ENCODE measurements around the gene HECTD4. TPM values are rescaled to one million over a fixed set of nuclear protein-coding genes. Genes with fewer than 3 reads are reported as not detected.

The HECTD4 gene
- total and polyA plus RNA-seq, 7 donors, result 2.1 to 22.8 (median 14.6) TPM

DNA sequence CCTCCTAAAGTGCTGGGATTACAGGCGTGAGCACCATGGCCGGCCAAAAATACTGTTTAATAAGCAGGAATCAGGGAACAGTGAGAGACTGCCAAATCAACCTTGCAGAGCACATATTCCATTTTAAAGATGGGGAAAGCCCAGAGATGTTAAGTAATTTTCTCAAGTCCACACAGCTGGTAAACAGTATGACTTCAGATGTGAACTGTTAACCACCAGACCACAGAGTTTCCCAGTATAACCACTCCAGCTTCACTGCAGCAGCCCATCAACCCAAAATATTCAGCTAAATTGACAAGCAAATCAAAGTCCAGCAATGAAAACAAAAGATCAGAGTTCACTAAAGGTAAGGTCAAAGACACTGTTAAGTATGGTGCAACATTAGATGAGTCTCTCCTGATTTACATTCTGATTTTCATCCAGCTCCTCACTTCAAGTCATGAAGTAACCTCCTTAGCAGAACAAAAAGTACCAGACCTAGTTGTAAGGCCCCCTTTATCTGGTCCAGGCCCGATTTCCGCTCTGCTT is 174.8 kb downstream of the HECTD4 start:
- no peak overlapping the region for H3K27ac ChIP-seq
- H3K4me1 ChIP-seq, result no peaks in the 10 kb centered on the region
- H3K27me3 ChIP-seq (ENCODE audit: insufficient read depth in 3 of 3, low read length in 2 of 3), result no peaks in the 10 kb centered on the region
- no peak overlapping the region for H3K4me3 ChIP-seq
- ATAC-seq (no peak), DNase-seq (no peak)
- TF ChIP-seq, protein P1, sequence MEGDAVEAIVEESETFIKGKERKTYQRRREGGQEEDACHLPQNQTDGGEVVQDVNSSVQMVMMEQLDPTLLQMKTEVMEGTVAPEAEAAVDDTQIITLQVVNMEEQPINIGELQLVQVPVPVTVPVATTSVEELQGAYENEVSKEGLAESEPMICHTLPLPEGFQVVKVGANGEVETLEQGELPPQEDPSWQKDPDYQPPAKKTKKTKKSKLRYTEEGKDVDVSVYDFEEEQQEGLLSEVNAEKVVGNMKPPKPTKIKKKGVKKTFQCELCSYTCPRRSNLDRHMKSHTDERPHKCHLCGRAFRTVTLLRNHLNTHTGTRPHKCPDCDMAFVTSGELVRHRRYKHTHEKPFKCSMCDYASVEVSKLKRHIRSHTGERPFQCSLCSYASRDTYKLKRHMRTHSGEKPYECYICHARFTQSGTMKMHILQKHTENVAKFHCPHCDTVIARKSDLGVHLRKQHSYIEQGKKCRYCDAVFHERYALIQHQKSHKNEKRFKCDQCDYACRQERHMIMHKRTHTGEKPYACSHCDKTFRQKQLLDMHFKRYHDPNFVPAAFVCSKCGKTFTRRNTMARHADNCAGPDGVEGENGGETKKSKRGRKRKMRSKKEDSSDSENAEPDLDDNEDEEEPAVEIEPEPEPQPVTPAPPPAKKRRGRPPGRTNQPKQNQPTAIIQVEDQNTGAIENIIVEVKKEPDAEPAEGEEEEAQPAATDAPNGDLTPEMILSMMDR (IDR thresholded peaks at IDR 0.05), result no peak
- intact Hi-C loops (cut with DNase I), result no loop called here
- 94 to 99% (median 94%) methylated on average over 4 of the region's 4 CpGs for WGBS, 3 donors
- H3K9me3 ChIP-seq, result no peaks in the 10 kb centered on the region
- peaks cover 2 to 100% of the 10 kb centered on the region in 2 donors for H3K36me3 ChIP-seq (ENCODE audit: insufficient read depth in 1 of 2, low read depth in 1 of 2)

DNA sequence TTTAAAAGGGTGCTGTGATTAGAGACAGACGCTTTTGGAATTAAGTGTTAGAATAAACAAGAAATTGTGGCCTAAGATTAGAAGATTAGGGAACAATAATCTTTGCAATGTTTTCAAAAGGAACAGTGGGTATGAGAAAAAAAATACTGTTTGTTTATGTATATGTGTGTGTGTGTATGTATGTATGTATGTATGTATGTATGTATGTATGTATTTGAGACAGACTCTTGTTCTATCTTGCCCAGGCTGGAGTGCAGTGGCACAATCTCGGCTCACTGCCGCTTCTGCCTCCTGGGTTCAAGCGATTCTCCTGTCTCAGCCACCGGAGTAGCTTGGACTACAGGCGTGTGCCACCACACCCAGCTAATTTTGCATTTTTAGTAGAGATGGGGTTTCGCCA is 175.3 kb downstream of the HECTD4 start:
- Histone ChIP-seq H3K27me3 (ENCODE audit: insufficient read depth in 3 of 3, low read length in 2 of 3) (no peaks in the 10 kb centered on the region), H3K4me1 (no peaks in the 10 kb centered on the region), H3K27ac (no peak overlapping the region), H3K4me3 (no peak overlapping the region), H3K36me3 (ENCODE audit: insufficient read depth in 1 of 2, low read depth in 1 of 2) (peaks cover 2 to 100% of the 10 kb centered on the region in 2 donors), H3K9me3 (no peaks in the 10 kb centered on the region)
- intact Hi-C loops (cut with DNase I), result no loop called here
- TF ChIP-seq, protein P1 (IDR thresholded peaks at IDR 0.05), result no peak
- DNase-seq (no peak), ATAC-seq (no peak)
- WGBS, 3 donors, result 93 to 96% (median 93%) methylated on average over 7 of the region's 7 CpGs

DNA sequence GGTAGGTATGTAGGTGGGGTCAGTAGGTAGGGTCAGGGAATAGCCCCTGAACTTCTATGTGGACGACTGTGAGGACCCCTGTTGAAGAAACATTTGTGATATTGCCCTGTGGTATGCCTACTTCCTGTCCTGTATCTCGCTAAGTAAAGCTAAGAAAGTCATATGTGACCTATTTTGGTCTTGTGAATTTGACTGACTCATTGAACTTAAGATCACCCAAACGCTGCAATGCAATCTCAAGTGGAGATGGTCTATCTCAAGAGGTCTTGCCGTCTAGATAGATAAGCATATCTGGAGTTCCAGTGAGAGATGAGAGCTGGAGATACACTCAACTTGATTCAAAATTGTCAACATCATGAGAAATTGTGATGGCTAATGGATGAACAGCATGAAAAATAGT is 183.1 kb downstream of the HECTD4 start:
- intact Hi-C loops (cut with DNase I), result no loop called here
- Histone ChIP-seq H3K27me3 (ENCODE audit: insufficient read depth in 3 of 3, low read length in 2 of 3) (no peaks in the 10 kb centered on the region), H3K9me3 (no peaks in the 10 kb centered on the region), H3K36me3 (ENCODE audit: insufficient read depth in 1 of 2, low read depth in 1 of 2) (peaks cover 2 to 100% of the 10 kb centered on the region in 2 donors), H3K4me1 (no peaks in the 10 kb centered on the region), H3K27ac (no peak overlapping the region), H3K4me3 (no peak overlapping the region)
- ATAC-seq (no peak), DNase-seq (no peak)
- TF ChIP-seq, protein P1 (IDR thresholded peaks at IDR 0.05), result no peak
- 79 to 84% (median 83%) methylated on average over 4 of the region's 4 CpGs for WGBS, 3 donors

DNA sequence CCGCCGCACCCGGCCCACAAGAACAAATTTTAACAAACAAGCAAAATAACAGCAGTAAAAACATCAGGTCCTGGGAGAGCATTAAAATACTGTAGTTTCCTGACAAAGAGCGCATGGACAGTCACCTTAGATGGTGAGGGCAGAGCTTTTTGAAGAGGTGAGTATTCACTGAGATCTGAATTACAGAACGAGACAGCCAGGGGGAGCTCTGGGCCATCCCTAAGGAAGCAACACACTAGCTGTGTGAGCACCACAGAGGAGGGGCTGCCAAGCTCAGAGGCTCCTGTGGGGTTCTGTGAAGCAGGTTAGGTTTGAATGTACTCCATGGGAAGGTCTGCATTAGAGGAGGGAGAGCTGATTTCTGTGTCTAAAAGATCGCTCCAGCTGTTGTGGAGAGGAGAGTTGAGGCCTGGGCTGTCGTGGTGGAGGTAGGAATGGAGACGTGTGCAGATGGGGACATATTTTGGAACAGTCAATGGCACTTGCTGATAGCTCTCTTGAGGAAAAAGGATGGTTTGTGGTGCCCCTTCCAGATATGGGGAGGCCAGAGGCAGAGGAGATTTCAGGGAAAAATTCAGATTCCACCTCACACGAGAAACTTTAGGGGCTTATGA is 184.0 kb downstream of the HECTD4 start:
- intact Hi-C loops (cut with DNase I), result loop anchor here in 1 of 2 donors (1.0 kb wide), 1 partner anchor 189 kb away; no protein-coding TSS in a partner anchor
- Histone ChIP-seq H3K27ac (no peak overlapping the region), H3K27me3 (ENCODE audit: insufficient read depth in 3 of 3, low read length in 2 of 3) (no peaks in the 10 kb centered on the region), H3K4me3 (no peak overlapping the region), H3K36me3 (ENCODE audit: insufficient read depth in 1 of 2, low read depth in 1 of 2) (peaks cover 2 to 100% of the 10 kb centered on the region in 2 donors), H3K4me1 (no peaks in the 10 kb centered on the region), H3K9me3 (no peaks in the 10 kb centered on the region)
- WGBS, 3 donors, result 79 to 88% (median 85%) methylated on average over 9 of the region's 9 CpGs
- DNase-seq (no peak), ATAC-seq (peak; percentile 57 to 78 (median 70))
- TF ChIP-seq, protein P1 (IDR thresholded peaks at IDR 0.05), result peak; percentile 37

All from psoas muscle (tissue), 8 donors.